OCI-LY1 (cell line): ENCODE results near the gene TCF21.

Source experiments
- H2AFZ ChIP-seq: fragments of 200-600 bp; sonication (generic), shearing (Covaris generic); 2 replicates; pipeline ENCODE4 v1.6.0; 2014; ENCODE audit warnings: antibody characterized with exemption, mild to moderate bottlenecking, low read length
- H3F3A ChIP-seq: fragments of 200-600 bp; sonication (generic), shearing (Covaris generic); 2 replicates; pipeline ENCODE4 v1.6.0; 2014; ENCODE audit warnings: mild to moderate bottlenecking, antibody characterized with exemption, low read length, moderate library complexity; ENCODE audit not compliant: insufficient read depth
- H3K27ac ChIP-seq: fragments of 200-600 bp; sonication (generic); 2 replicates; pipeline ENCODE4 v1.5.1; 2014; ENCODE audit warnings: low read length, mixed run types, mild to moderate bottlenecking, low read depth; ENCODE audit not compliant: poor library complexity, severe bottlenecking
- H3K27me3 ChIP-seq: fragments of 200-600 bp; sonication (generic); 2 replicates; pipeline ENCODE4 v1.6.0; 2014; ENCODE audit warnings: antibody characterized with exemption, mild to moderate bottlenecking, low read length, moderate library complexity; ENCODE audit not compliant: insufficient read depth
- H3K36me3 ChIP-seq: fragments of 200-600 bp; sonication (generic); 2 replicates; pipeline ENCODE4 v1.6.1; 2014; ENCODE audit warnings: mild to moderate bottlenecking, antibody characterized with exemption, low read length, moderate library complexity, mixed read lengths; ENCODE audit not compliant: insufficient read depth
- H3K4me1 ChIP-seq: fragments of 200-600 bp; sonication (generic); 2 replicates; pipeline ENCODE4 v1.5.1; 2014; ENCODE audit warnings: mild to moderate bottlenecking, low read length, moderate library complexity; ENCODE audit not compliant: insufficient read depth, severe bottlenecking
- H3K4me2 ChIP-seq: fragments of 200-600 bp; sonication (generic), shearing (Covaris generic); 2 replicates; pipeline ENCODE4 v1.6.1; 2014; ENCODE audit warnings: low read length
- H3K4me3 ChIP-seq: fragments of 200-600 bp; sonication (generic); 2 replicates; pipeline ENCODE4 v1.5.1; 2014; ENCODE audit warnings: low read length, low read depth, mild to moderate bottlenecking, mixed read lengths; ENCODE audit not compliant: poor library complexity, severe bottlenecking
- H3K79me2 ChIP-seq: fragments of 200-600 bp; shearing (Covaris generic); 2 replicates; pipeline ENCODE4 v1.6.1; 2016; ENCODE audit warnings: mixed run types, low read length, mixed read lengths; ENCODE audit not compliant: insufficient read depth
- H3K9ac ChIP-seq: fragments of 200-600 bp; sonication (generic), shearing (Covaris generic); 2 replicates; pipeline ENCODE4 v1.6.1; 2014; ENCODE audit warnings: mild to moderate bottlenecking, low read length, mixed read lengths
- H3K9me2 ChIP-seq: fragments of 200-600 bp; sonication (generic), shearing (Covaris generic); 2 replicates; pipeline ENCODE4 v1.6.1; 2014; ENCODE audit warnings: low read depth, mild to moderate bottlenecking, low read length, mixed read lengths
- H3K9me3 ChIP-seq: fragments of 200-600 bp; shearing (Covaris generic); 2 replicates; pipeline ENCODE4 v1.6.1; 2014; ENCODE audit warnings: low read length, mixed read lengths
- H4K20me1 ChIP-seq: fragments of 200-600 bp; sonication (generic), shearing (Covaris generic); 2 replicates; pipeline ENCODE4 v1.6.0; 2016; ENCODE audit warnings: mild to moderate bottlenecking, low read length; ENCODE audit not compliant: insufficient read depth
- EZH2 ChIP-seq: fragments of 200-600 bp; sonication (generic), shearing (Covaris generic); IDR thresholded peaks from 2 replicates; pipeline ENCODE4 v1.8.0; 2017; ENCODE audit warnings: borderline replicate concordance, mixed run types, mild to moderate bottlenecking, antibody characterized with exemption, low read length, moderate library complexity, mixed read lengths
- TF ChIP-seq, protein P1 (sequence below): fragments of 200-600 bp; sonication (generic), shearing (Covaris generic); IDR thresholded peaks from 2 replicates; pipeline ENCODE4 v1.5.1; 2017; ENCODE audit warnings: mild to moderate bottlenecking, antibody characterized with exemption, low read length, moderate library complexity, mixed read lengths

Gene TCF21

GRCh38 chr6:133887156-133887879 is 1.6 kb upstream of the TCF21 start:
- no peaks in the 10 kb centered on the region for H3K36me3 ChIP-seq
- H3K9me3 ChIP-seq, result no peaks in the 10 kb centered on the region
- H3K4me2 ChIP-seq, result no peak overlapping the region
- H3K27me3 ChIP-seq, result no peaks in the 10 kb centered on the region
- no peak overlapping the region for H3K27ac ChIP-seq
- no peaks in the 10 kb centered on the region for H4K20me1 ChIP-seq
- no peaks in the 10 kb centered on the region for H3K9me2 ChIP-seq
- H3K4me1 ChIP-seq, result no peaks in the 10 kb centered on the region
- no peaks in the 10 kb centered on the region for H3F3A ChIP-seq
- no peak overlapping the region for H2AFZ ChIP-seq
- no peak for TF ChIP-seq EZH2
- TF ChIP-seq, protein P1, sequence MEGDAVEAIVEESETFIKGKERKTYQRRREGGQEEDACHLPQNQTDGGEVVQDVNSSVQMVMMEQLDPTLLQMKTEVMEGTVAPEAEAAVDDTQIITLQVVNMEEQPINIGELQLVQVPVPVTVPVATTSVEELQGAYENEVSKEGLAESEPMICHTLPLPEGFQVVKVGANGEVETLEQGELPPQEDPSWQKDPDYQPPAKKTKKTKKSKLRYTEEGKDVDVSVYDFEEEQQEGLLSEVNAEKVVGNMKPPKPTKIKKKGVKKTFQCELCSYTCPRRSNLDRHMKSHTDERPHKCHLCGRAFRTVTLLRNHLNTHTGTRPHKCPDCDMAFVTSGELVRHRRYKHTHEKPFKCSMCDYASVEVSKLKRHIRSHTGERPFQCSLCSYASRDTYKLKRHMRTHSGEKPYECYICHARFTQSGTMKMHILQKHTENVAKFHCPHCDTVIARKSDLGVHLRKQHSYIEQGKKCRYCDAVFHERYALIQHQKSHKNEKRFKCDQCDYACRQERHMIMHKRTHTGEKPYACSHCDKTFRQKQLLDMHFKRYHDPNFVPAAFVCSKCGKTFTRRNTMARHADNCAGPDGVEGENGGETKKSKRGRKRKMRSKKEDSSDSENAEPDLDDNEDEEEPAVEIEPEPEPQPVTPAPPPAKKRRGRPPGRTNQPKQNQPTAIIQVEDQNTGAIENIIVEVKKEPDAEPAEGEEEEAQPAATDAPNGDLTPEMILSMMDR, result no peak
- H3K4me3 ChIP-seq, result no peak overlapping the region
- no peaks in the 10 kb centered on the region for H3K79me2 ChIP-seq
- H3K9ac ChIP-seq, result no peak overlapping the region

DNA sequence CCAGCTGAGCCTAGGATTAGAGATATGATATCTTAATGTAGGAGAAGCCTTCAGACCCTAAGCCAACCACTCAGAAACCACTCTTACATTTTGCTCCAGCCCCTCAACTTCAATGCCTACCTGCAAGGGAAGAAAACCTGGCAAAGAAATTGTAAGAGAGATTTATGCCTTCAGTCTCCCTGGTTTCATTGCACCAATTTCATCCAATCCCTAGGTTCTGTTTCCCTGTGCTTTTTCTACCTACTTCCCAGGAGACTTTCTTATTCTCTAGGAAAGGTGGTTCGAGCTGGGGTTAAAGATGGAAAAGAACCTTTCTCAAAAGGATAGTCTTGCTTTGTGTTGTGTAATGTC is 1.1 kb upstream of the TCF21 start:
- Histone ChIP-seq H3K36me3 (no peaks in the 10 kb centered on the region), H3K79me2 (no peaks in the 10 kb centered on the region), H3K27me3 (no peaks in the 10 kb centered on the region), H3K9me3 (no peaks in the 10 kb centered on the region), H3K27ac (no peak overlapping the region), H4K20me1 (no peaks in the 10 kb centered on the region), H3K4me1 (no peaks in the 10 kb centered on the region), H3K9me2 (no peaks in the 10 kb centered on the region), H2AFZ (no peak overlapping the region), H3K9ac (no peak overlapping the region), H3F3A (no peaks in the 10 kb centered on the region), H3K4me2 (no peak overlapping the region), H3K4me3 (no peak overlapping the region)
- TF ChIP-seq EZH2, result no peak
- TF ChIP-seq, protein P1, result no peak

DNA sequence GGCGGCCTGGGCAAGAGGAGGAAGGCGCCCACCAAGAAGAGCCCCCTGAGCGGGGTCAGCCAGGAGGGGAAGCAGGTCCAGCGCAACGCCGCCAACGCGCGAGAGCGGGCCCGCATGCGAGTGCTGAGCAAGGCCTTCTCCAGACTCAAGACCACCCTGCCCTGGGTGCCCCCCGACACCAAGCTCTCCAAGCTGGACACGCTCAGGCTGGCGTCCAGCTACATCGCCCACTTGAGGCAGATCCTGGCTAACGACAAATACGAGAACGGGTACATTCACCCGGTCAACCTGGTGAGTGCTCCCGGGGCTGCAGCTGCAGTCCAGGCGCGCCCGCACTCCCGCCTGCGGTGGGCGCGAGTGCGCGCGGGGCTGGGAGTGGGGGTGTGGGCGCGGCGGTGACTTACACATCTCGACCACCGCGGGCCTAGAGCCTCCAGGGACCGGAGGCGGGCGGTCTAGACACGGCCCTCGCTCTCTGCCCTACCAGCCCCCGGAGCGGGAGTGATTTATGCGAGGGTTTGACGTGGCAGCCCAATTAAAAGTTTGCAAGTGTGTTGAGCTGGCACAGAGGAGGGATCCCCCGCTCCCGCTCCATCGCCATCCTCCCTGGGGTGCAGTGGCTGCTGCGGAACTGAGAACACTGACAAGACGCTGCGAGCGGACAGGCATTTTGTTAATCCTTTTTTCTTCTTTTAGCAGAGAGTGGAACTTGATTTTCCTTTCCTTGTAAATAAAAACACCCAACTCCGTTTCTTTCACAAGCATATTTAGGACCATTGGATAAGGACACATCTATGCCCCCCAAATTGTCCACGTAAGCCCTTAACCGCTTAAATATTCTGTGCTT is 867 bp downstream of the TCF21 start:
- H3K9me3 ChIP-seq, result no peaks in the 10 kb centered on the region
- TF ChIP-seq EZH2, result no peak
- TF ChIP-seq, protein P1, result no peak
- no peak overlapping the region for H3K4me2 ChIP-seq
- no peaks in the 10 kb centered on the region for H3K4me1 ChIP-seq
- no peaks in the 10 kb centered on the region for H3K9me2 ChIP-seq
- H3K36me3 ChIP-seq, result no peaks in the 10 kb centered on the region
- no peaks in the 10 kb centered on the region for H3F3A ChIP-seq
- no peak overlapping the region for H3K4me3 ChIP-seq
- no peak overlapping the region for H3K9ac ChIP-seq
- H2AFZ ChIP-seq, result no peak overlapping the region
- H3K27ac ChIP-seq, result no peak overlapping the region
- H4K20me1 ChIP-seq, result no peaks in the 10 kb centered on the region
- no peaks in the 10 kb centered on the region for H3K79me2 ChIP-seq
- H3K27me3 ChIP-seq, result no peaks in the 10 kb centered on the region
